Esophagus squamous epithelium (tissue), 4 donors: ENCODE data around the gene BRIP1.
"Not testable (repeated sequence)": the region's sequence is repeated elsewhere in the genome, so short reads cannot be mapped to it uniquely, and the experiment has no call there.

ENCODE experiments used
- POLR2A ChIP-seq, 4 donors: fragments of 450-650 bp; IDR thresholded peaks; one replicate each; pipeline ENCODE4 v1.6.1; 2017; ENCODE audit warnings: antibody characterized with exemption in 4 of 4, mild to moderate bottlenecking in 4 of 4, moderate library complexity in 3 of 4
- TF ChIP-seq, protein P1 (sequence below), 6 experiments: fragments of 450-650 bp in 4 of 6; fragments of 200-600 bp in 2 of 6; sonication (generic) in 2 of 6; IDR thresholded peaks; one replicate each; pipeline ENCODE4 v1.5.1; 2016 to 2019; ENCODE audit warnings: antibody characterized with exemption in 6 of 6, mild to moderate bottlenecking in 4 of 6, moderate library complexity in 4 of 6

GRCh38 chr17:61826198-61826597 is 37.1 kb downstream of the BRIP1 start:
- not testable (repeated sequence) for TF ChIP-seq POLR2A (IDR thresholded peaks at IDR 0.05)
- TF ChIP-seq, protein P1, sequence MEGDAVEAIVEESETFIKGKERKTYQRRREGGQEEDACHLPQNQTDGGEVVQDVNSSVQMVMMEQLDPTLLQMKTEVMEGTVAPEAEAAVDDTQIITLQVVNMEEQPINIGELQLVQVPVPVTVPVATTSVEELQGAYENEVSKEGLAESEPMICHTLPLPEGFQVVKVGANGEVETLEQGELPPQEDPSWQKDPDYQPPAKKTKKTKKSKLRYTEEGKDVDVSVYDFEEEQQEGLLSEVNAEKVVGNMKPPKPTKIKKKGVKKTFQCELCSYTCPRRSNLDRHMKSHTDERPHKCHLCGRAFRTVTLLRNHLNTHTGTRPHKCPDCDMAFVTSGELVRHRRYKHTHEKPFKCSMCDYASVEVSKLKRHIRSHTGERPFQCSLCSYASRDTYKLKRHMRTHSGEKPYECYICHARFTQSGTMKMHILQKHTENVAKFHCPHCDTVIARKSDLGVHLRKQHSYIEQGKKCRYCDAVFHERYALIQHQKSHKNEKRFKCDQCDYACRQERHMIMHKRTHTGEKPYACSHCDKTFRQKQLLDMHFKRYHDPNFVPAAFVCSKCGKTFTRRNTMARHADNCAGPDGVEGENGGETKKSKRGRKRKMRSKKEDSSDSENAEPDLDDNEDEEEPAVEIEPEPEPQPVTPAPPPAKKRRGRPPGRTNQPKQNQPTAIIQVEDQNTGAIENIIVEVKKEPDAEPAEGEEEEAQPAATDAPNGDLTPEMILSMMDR (IDR thresholded peaks at IDR 0.05) = not testable (repeated sequence)
